Panc1 (cell line): ENCODE data around the gene C1orf50. TPM values are rescaled to one million over a fixed set of nuclear protein-coding genes. Genes with fewer than 3 reads are reported as not detected.

Experiments
- ATAC-seq: fragments of 200-7000 bp; cut with Tn5 transposase; 2 replicates; pipeline ENCODE4 v1.9.1; 2020; ENCODE audit warnings: mild to moderate bottlenecking, moderate library complexity
- BruUV-seq: library from RNA; stranded (reverse); fragments of 400-500 nt; replicated peaks from 2 replicates; lab custom pipeline; 2021; lab: Mats Ljungman, UMichigan
- CTCF ChIA-PET: fragments of 300-600 bp; sonication (Branson Sonifier 250); formaldehyde crosslinking; loops from one replicate; lab custom pipeline; 2022; ENCODE audit warnings: antibody characterized with exemption; lab: Charles Lee
- POLR2A ChIA-PET: fragments of 300-600 bp; sonication (Branson Sonifier 250); formaldehyde crosslinking; loops from one replicate; lab custom pipeline; 2022; ENCODE audit warnings: antibody characterized with exemption; lab: Charles Lee
- DNase-seq: peaks from one replicate; pipeline ENCODE4 v3.0.0-alpha.2; 2010; ENCODE audit warnings: low read depth, low spot score
- H3K27ac ChIP-seq: 2 replicates; pipeline ENCODE4 v1.5.1; 2011; ENCODE audit warnings: mild to moderate bottlenecking, low read length, inconsistent platforms
- H3K27me3 ChIP-seq: fragments of 200-500 bp; sonication (Bioruptor generic); 2 replicates; pipeline ENCODE4 v1.6.0; 2014; ENCODE audit warnings: low read length, inconsistent platforms; ENCODE audit not compliant: control insufficient read depth, insufficient read depth
- H3K36me3 ChIP-seq: fragments of 200-500 bp; sonication (Bioruptor generic); 2 replicates; pipeline ENCODE4 v1.5.1; 2014; ENCODE audit warnings: inconsistent platforms, mild to moderate bottlenecking, low read length, moderate library complexity; ENCODE audit not compliant: control insufficient read depth, insufficient read depth
- H3K4me1 ChIP-seq: 2 replicates; pipeline ENCODE4 v1.5.1; 2011; ENCODE audit warnings: inconsistent platforms, mild to moderate bottlenecking, low read length, moderate library complexity; ENCODE audit not compliant: control insufficient read depth, insufficient read depth
- H3K4me3 ChIP-seq, 2 experiments: 2 replicates each; pipeline ENCODE4 v1.5.1; 2011 to 2012; ENCODE audit warnings: low read depth in 2 of 2, low read length in 2 of 2, mild to moderate bottlenecking in 2 of 2, inconsistent platforms in 1 of 2, moderate library complexity in 1 of 2
- H3K9me3 ChIP-seq: fragments of 200-500 bp; sonication (Bioruptor generic); 2 replicates; pipeline ENCODE4 v1.5.1; 2014; ENCODE audit warnings: low read depth, mild to moderate bottlenecking, inconsistent platforms, low read length, moderate library complexity; ENCODE audit not compliant: control insufficient read depth, insufficient read depth
- POLR2AphosphoS5 ChIP-seq: IDR thresholded peaks from 2 replicates; pipeline ENCODE4 v1.6.1; 2012; ENCODE audit warnings: mild to moderate bottlenecking, low read depth, low read length, moderate library complexity
- SIN3A ChIP-seq: IDR thresholded peaks from 2 replicates; pipeline ENCODE4 v1.6.1; 2012; ENCODE audit warnings: low read depth, mild to moderate bottlenecking, low read length, moderate library complexity, borderline replicate concordance; ENCODE audit not compliant: insufficient read depth
- TCF7L2 ChIP-seq: IDR thresholded peaks from 2 replicates; pipeline ENCODE4 v1.6.1; 2011; ENCODE audit warnings: mild to moderate bottlenecking, low read depth, low read length, inconsistent platforms
- in situ Hi-C: cut with HindIII; loops from 2 replicates; pipeline ENCODE4 v1.10.0; 2016; ENCODE audit warnings: low sequenced_read_pairs, low pct_unique_long_range_greater_than_20kb
- intact Hi-C: fragments of 100-400 bp; cut with micrococcal nuclease; formaldehyde crosslinking; loops from one replicate; pipeline ENCODE4 v1.10.0; 2022; ENCODE audit not compliant: unreplicated experiment
- total RNA-seq: library from RNA; stranded (reverse); gene quantifications from one replicate; pipeline ENCODE4 v1.2.1, GENCODE V29; 2021; ENCODE audit not compliant: unreplicated experiment
- TF ChIP-seq, protein P1 (sequence below): fragments of 450-650 bp; IDR thresholded peaks from 2 replicates; pipeline ENCODE4 v1.5.1; 2017; ENCODE audit warnings: mild to moderate bottlenecking
- TF ChIP-seq, protein P2 (sequence below), 2 experiments: IDR thresholded peaks; 2 replicates each; pipeline ENCODE4 v1.6.1; 2011 to 2012; ENCODE audit warnings: low read depth in 2 of 2, control low read depth in 1 of 2, low read length in 1 of 2, mild to moderate bottlenecking in 1 of 2, moderate library complexity in 1 of 2; ENCODE audit not compliant: insufficient read depth in 1 of 2

Gene C1orf50
- total RNA-seq, 1 experiment from 2014 or later = 5.8 TPM

DNA sequence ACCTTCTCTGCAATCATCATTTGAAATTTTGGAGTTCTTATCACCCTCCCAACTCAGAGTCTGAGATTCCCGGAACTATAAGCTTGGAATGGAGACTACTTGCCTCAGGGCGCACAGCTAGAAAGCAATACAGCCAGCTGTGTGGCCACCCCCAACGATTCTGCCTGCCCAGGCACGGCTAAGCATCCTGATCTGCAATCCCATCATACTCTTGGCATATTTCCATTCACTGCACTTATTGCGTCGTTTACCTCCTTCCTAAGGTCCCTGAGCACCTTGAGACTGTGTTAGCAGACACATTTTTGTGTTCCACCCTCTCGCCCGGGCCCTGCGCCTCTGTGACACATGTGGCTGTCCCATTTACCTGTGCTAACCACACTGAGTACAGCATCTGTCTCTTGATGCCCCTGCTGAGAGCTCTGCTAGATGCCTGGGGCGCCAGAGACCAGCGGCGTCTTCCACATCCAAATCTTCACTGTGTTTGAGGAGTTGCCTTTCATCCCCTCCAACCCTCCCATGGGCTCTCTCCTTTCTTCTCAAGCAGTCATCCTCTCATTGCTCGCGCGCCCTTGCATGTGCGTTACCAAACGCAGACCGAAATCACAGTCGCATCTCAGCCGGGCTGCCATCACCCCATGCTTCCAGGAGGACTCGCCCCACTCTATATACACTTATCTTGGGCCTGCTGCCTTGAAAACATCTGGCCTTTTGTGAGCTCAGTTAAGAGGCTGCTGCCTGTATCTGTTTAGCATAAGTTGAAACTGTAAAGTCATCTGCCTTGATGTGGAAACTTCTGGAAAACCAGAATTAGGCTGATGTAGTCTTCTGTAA, 23.5 kb upstream of the C1orf50 start:
- Histone ChIP-seq H3K9me3 (no peaks in the 10 kb centered on the region), H3K36me3 (no peaks in the 10 kb centered on the region; the same call in 1 of the 2 replicates), H3K27ac (no peak overlapping the region), H3K27me3 (no peaks in the 10 kb centered on the region), H3K4me3 (no peak overlapping the region), H3K4me1 (no peaks in the 10 kb centered on the region; the same call in 1 of the 2 replicates)
- in situ Hi-C loops = no loop called here
- POLR2A ChIA-PET = no interaction called here
- DNase-seq (no peak), ATAC-seq (no peak)
- BruUV-seq = no TSS peak
- intact Hi-C loops = no loop called here
- CTCF ChIA-PET = interaction anchor here (0.5 kb wide), 1 partner anchor 66 kb away, joined by 3 read pairs; no protein-coding TSS in a partner anchor
- TF ChIP-seq, protein P1, sequence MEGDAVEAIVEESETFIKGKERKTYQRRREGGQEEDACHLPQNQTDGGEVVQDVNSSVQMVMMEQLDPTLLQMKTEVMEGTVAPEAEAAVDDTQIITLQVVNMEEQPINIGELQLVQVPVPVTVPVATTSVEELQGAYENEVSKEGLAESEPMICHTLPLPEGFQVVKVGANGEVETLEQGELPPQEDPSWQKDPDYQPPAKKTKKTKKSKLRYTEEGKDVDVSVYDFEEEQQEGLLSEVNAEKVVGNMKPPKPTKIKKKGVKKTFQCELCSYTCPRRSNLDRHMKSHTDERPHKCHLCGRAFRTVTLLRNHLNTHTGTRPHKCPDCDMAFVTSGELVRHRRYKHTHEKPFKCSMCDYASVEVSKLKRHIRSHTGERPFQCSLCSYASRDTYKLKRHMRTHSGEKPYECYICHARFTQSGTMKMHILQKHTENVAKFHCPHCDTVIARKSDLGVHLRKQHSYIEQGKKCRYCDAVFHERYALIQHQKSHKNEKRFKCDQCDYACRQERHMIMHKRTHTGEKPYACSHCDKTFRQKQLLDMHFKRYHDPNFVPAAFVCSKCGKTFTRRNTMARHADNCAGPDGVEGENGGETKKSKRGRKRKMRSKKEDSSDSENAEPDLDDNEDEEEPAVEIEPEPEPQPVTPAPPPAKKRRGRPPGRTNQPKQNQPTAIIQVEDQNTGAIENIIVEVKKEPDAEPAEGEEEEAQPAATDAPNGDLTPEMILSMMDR = no peak
- TF ChIP-seq, protein P2, sequence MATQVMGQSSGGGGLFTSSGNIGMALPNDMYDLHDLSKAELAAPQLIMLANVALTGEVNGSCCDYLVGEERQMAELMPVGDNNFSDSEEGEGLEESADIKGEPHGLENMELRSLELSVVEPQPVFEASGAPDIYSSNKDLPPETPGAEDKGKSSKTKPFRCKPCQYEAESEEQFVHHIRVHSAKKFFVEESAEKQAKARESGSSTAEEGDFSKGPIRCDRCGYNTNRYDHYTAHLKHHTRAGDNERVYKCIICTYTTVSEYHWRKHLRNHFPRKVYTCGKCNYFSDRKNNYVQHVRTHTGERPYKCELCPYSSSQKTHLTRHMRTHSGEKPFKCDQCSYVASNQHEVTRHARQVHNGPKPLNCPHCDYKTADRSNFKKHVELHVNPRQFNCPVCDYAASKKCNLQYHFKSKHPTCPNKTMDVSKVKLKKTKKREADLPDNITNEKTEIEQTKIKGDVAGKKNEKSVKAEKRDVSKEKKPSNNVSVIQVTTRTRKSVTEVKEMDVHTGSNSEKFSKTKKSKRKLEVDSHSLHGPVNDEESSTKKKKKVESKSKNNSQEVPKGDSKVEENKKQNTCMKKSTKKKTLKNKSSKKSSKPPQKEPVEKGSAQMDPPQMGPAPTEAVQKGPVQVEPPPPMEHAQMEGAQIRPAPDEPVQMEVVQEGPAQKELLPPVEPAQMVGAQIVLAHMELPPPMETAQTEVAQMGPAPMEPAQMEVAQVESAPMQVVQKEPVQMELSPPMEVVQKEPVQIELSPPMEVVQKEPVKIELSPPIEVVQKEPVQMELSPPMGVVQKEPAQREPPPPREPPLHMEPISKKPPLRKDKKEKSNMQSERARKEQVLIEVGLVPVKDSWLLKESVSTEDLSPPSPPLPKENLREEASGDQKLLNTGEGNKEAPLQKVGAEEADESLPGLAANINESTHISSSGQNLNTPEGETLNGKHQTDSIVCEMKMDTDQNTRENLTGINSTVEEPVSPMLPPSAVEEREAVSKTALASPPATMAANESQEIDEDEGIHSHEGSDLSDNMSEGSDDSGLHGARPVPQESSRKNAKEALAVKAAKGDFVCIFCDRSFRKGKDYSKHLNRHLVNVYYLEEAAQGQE (IDR thresholded peaks at IDR 0.05; ENCODE audit: insufficient read depth in 1 of 2, low read depth in 2 of 2, low read length in 1 of 2) = no peak
- TF ChIP-seq SIN3A = no peak
- TF ChIP-seq POLR2AphosphoS5 = no peak
- no peak for TF ChIP-seq TCF7L2

DNA sequence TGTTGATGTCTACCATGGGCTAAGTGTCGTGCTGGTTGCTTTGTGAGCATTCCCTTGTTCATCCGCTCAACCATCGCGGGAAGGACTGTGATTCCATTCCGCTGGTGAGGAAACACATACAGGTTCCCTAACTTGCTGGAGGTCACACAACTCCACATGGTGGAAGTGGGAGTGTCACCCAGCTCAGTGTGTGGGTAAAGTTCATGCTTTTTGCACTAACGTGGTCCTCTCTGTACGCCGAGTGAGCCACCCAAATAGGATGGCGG, 23.0 kb upstream of the C1orf50 start:
- TF ChIP-seq, protein P1 = no peak
- TF ChIP-seq POLR2AphosphoS5 (no peak), TCF7L2 (no peak), SIN3A (no peak)
- TF ChIP-seq, protein P2 (IDR thresholded peaks at IDR 0.05; ENCODE audit: insufficient read depth in 1 of 2, low read depth in 2 of 2, low read length in 1 of 2) = no peak
- CTCF ChIA-PET = no interaction called here
- H3K4me1 ChIP-seq = no peaks in the 10 kb centered on the region; the same call in 1 of the 2 replicates
- intact Hi-C loops (no loop called here), in situ Hi-C loops (no loop called here)
- no peak overlapping the region for H3K4me3 ChIP-seq
- no peak for DNase-seq
- no peaks in the 10 kb centered on the region for H3K9me3 ChIP-seq
- ATAC-seq = no peak
- H3K27me3 ChIP-seq = no peaks in the 10 kb centered on the region
- no peaks in the 10 kb centered on the region; the same call in 1 of the 2 replicates for H3K36me3 ChIP-seq
- POLR2A ChIA-PET = no interaction called here
- no TSS peak for BruUV-seq
- no peak overlapping the region for H3K27ac ChIP-seq
